Activated CD8-positive, alpha-beta memory T cell treated with anti-CD3 and anti-CD28 coated beads, Interleukin-2, amount 50 U/mL, for 1 hour (primary cell): ENCODE data around the gene MYL2.

Experiments
- DNase-seq: peaks from one replicate; pipeline ENCODE4 v3.0.0-alpha.2; 2020; ENCODE audit errors: extremely low read depth

Gene MYL2

DNA sequence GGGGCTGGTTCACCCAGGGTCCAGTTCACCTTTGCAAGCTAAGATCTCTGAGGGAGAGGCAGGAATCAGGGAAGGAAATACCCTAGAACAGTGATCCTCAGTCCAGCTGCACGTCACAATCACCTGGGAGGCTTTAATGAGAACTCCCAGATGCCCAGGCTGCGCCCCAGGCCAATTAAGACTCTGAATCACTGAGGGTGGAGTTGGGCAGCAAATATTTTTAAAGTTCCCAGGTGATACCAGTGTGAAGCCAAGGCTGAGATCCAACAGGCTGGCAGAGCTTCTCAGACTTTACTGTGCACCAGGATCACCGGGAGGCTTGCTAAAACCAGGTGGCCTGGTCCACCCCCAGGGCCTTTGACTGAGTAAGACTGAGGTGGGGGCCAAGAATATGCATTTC is 23.8 kb downstream of the MYL2 start:
- no peak for DNase-seq

DNA sequence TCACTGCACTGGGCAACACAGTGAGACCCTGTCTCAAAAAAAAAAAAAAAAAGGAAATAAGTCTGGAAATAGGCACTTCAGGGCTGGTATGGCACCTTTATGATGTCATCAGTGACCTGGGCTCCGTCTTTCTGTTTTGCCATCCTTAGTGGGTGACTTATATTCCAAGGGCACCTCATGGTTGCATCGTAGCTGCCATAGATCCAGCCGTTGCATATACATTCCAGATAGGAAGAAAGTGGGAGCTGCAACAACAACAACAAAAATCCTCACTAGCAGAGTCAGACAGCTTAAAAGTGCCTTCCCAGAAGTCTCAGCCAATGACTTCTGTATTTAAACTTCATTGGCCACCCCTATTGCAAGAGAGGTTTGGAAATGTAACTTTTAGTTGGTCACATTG is 26.4 kb downstream of the MYL2 start:
- no peak for DNase-seq

DNA sequence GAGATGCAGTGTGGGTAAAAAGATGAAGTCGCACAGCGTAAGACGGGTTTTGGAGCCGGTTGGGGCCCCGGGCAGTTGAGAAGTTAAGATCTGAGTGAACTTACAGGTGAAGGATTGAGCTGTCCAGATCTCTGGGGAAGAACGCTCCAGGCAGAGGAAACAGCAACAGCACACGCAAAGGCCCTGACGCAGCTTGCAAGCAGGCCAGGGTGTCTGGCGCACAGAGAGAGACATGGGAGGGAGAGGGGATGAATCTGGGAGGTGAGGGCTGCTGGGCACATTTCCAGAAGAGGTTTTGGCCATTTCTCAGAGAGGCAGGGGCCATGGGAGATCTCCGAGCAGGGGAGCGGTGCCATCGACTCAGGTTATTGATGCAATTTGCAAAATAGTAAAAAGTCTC is 31.0 kb downstream of the MYL2 start:
- DNase-seq = no peak

DNA sequence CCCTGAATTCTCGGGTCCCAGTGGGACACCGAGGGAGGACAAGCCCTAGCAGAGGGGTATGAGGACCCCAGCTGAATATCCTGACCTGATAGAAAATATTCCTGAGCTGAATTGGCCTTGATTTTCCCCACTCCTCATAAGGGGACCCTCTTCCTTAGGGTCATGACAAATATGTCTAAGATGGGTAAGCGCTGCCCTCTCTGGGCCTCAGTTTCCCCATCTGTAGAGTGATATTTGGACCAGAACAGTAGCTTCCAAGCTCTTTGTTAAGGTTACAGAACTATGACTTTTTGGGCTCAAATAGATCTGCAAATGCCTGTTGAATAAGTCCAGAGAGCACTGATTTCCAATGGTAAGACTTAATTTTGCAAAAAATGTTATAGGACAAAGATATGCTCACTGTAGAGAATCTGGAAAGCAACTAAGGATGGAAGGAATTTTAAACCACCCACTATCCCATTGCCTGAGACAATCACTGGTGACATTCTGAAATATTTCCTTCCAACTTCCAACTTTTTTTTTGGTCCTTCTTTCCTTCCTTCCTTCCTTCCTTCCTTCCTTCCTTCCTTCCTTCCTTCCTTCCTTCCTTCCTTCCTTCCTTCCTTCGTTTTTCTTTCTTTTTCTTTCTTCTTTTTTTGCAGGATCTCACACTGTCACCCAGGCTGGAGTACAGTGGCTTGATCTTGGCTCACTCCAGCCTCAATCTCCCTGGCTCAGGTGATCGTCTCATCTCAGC is 32.0 kb downstream of the MYL2 start:
- DNase-seq = no peak

DNA sequence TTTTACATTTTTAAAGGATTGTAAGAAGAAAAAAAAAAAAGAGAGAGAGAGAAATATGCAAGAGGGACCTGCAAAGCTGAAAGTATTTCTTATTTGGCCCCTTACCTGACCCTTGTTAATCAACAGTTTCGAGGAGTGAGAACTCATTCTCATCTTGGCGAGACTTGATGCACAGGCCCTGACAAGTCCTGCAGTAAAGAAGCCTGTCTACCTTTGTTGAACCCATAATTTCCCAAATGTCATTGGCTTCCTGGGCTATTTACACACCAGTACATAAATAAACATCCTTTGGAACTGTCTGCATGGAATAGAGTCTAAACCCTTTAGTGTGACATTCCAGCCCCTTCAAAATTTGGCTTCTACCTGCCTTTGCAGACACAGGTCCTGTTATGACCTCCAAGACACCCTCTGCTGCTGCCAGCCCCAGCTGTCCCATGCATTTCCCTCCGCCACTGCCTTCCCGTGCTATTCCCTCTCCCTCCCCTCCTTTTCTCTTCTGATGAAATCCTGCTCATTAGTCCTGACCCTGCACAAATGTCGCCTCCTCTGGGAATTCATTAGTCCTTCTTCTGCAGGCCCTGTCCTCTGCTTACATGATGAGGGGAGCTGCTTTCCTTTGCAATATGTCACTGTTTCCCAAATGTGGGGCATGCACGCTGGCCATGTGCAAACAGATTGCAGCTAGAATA is 35.1 kb downstream of the MYL2 start:
- no peak for DNase-seq

DNA sequence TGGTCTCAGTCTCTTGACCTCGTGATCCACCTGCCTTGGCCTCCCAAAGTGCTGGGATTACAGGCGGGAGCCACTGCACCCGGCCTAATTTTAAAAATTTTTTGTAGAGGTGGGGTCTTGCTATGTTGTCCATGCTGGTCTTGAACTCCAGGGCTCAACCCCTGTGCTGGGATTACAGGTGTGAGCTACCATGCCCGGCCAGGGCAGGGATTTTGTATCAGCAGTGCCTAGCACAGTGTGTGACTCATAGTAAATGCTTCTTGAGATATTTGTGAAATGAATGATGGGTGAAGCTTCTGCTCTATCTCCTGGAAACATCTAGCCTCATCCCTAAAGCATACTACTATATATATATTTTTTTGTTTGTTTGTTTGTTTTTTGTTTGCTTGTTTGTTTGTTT is 37.1 kb downstream of the MYL2 start:
- no peak for DNase-seq

DNA sequence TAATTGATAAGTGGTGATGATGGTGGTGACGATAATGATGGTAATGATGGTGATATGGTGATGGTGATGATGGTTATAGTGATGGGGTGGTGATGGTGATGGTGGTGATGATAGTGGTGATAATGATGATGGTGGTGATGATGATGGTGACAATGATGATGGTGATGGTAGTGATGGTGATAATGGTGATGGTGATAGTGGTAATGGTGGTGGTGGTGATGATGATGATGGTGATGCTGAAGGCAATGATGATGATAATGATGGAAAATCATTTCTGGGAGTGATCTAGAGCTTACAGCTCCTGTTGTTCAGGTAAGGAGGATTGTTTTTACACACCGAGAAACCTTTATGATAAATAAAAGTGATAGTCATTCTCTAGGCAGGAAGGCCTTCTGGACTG is 39.7 kb downstream of the MYL2 start:
- no peak for DNase-seq

DNA sequence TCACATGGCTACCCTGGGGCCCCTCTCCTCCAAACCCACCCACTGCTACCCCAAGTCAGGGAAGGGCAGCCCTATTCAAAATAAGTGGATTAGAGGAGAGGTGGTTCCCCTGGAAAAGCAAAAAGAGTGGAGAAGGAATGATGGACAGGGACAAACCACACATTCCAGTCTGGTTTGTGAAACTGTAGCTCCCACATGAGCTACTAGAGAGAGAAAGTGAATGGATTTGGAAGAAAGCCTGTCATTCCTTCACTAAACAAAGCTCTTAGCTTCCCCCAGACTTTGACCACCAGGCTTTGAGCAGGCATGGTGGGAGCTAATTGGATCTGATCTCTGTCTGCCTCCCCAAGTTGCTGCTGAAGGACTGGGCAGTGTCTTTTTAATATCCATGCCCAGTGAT is 45.6 kb downstream of the MYL2 start:
- no peak for DNase-seq

DNA sequence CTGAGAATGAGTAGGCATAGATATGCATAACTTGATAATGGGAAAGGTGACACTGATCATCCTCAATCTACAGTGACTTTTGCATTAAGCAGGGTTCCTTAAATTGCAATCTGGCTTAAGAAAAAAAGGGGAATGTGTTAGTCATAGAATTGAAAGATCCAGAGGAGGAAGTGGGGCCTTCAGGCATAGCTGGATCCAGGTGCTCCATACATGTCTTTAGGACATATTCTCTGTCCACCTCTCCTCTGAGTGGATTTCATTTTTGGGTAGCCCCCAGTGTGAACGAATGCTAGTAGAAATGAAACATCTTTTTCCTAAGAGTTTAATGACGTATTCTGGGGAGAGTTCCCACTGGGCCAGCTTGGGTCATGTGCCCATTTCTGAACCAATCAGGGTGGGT is 46.0 kb downstream of the MYL2 start:
- DNase-seq = no peak

DNA sequence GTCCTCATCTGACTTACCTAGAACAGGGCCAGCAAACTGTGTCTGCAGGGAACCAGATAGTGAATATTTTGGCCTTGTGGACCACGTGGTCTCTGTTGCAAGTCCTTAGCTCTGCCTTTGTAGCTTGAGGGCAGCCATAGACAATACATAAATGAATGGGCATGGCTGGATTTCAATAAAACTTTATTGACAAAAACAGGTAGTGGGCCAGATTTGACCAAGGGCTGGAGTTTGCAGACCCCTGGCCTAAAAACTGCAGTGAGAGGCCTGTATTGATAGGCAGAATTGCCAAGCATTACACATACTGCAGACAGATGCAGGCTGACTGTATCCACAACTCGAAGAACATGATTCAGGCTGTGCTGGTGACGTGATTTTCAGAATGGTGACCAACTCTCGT is 48.3 kb downstream of the MYL2 start:
- DNase-seq = no peak

DNA sequence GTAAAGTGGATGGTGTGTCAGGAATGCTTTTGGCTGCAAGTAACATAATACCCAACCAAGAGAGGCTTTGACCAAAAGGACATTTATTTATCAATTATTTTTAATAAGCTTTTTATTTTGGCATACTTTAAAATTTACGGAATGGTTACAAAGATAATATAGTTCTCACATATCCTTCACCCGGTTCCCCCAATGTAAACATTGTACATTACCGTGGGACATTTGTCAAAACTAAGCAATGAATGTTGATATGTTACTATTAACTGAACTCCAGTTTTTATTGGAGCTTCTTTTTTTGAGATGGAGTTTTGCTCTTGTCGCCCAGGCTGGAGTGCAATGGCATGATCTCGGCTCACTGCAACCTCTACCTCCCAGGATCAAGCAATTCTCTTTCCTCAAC is 50.6 kb downstream of the MYL2 start:
- no peak for DNase-seq

DNA sequence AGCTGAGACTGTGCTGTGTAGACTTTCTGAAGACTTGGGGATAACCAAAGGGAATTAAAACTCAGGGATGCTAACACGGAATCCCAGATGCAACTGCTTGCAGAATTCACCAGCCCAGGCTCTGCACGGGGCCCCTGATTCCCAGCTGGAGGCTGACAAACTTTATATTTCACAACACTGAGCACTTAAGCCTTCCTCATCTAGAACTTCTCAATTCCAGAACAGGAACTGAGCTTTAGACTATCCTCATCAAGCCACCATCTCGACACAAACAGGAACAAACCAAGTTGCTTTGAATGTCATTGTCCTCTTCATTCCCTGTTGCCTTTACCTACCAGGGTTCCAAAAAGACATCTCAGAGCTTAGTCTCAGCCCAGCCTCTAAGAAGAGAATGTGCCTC is 51.4 kb downstream of the MYL2 start:
- no peak for DNase-seq

DNA sequence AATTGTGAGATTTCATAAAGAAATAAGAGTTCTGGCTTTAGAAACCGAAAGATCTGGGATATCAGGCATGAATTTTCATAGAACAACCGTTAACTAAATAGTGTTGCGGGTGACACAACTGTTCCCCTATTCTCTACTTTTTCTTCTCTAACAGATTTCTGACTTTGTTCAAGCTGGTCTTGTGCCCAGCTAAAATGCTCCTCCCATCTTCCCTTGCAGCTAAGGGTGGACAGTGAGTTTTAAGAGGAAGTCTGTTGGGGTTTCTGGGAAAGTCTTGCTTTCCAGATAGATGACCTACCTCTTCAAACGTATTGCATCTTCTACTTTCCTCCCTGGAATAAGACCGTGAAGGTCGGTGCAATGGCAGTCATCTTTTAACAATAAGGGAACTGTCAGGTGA is 54.9 kb downstream of the MYL2 start:
- no peak for DNase-seq

DNA sequence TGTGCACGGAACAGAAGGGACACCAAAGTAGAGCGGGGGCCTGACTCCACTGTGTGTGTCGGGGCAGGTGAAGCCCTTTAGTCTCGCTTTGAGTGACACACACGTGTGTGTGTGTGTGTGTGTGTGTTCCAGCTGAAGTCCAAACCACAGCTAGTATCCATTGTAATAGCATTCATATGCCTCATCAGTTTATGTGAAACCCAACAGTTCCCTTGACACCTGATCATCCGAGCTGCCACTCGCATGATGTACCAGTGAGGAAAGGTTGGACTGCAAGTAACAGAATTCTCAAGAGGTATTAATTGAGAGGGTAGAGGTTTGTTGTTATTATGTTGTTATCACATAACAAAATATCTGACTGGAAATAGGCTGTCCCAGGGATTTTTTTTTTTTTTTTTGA is 57.2 kb downstream of the MYL2 start:
- no peak for DNase-seq

DNA sequence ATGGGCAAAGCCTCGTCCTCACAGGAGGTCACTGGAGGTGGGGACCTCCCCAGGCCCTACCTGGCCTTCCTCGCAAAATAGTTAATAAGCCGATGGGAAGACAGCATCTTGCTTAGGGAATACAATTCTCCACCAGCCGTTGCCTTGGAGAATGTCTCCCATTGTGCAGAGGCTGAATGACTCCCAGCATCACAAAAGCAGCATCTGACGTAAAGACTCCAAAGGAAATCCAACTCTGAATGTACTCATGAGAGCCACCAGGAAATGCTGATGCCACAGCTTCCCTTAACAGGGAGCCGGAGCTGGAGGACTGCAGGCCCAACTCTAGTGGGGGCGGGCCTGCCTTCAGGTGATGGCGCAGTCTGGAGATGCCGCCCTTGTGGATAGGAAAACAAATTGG is 58.0 kb downstream of the MYL2 start:
- DNase-seq = no peak

DNA sequence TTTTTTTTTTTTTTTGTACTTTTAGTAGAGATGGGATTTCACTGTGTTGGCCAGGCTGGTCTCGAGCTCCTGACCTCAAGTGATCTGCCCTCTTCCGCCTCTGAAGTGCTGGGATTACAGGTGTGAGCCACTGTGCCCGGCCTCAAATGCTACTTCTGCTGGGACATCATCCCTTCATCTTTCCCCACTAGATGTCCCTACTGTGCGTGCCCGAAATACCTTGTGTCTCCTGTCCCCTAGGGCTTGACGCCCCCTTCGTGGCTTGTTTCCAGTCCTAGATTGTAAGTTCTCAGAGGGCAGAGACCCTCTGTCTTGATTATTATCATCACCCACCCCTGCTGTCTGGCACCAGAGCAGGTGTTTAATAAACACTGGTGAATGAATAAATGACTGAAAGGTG is 58.6 kb downstream of the MYL2 start:
- no peak for DNase-seq
